ENCODE results near the gene DAPK2. TPM values are rescaled to one million over a fixed set of nuclear protein-coding genes. Genes with fewer than 3 reads are reported as not detected.
A peak's percentile ranks its signal among the peaks of the same experiment; 100 is the strongest.

The DAPK2 gene
- total and polyA plus RNA-seq, 12 donors, result 20.8 to 62.6 (median 38.5) TPM

DNA sequence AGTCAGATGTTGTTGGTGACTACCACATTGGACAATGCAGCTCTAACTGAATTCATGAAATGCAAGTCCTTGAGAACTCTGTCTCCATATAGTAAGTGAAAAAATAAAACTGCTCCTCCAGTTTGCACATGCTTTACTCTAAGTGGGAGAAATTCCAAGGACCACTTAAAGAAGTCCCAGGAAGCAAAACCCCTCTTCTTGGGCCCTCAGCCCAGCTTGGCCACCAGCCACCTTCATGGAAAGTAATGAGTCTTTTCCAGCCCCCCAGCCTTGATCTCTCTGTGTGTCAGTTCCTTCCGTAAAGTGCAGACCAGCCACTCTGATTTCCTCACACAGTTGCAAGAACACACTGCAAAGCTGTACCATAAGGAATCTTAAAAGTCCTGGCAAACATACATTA is 34.5 kb downstream of the DAPK2 start:
- no peak for ATAC-seq

DNA sequence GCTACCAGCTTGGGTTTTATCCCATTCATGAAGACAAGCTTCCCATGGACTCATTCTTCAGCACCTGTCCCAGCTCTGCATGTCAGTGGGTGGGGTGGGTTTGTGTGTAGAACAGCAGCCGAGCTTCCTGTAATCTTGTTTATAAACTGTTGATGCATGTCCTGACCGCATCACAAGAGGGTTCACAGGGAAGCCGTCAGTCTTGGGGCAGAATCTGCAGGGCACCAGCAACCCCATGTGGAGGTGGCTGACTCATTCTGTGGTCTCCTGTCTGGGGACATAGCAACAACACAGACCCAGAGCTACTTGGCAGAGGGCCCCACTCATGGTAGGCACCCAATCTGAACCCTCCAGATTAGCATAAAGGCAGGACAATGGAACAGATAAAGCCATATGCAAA is 35.6 kb downstream of the DAPK2 start:
- 46 to 60% methylated on average over 3 of the region's 3 CpGs for WGBS, 2 donors
- Histone ChIP-seq H3K9me3 (no peaks in the 10 kb centered on the region), H3K4me1 (peaks cover 3 to 86% (median 63%) of the 10 kb centered on the region in 9 donors), H3K27ac (peak overlapping the region; percentile 36 to 74 (median 57)), H3K4me3 (no peak overlapping the region), H3K36me3 (no peaks in the 10 kb centered on the region), H3K27me3 (no peaks in the 10 kb centered on the region)
- DNase-seq, result peak; percentile 50 to 71
- TF ChIP-seq, protein P1, sequence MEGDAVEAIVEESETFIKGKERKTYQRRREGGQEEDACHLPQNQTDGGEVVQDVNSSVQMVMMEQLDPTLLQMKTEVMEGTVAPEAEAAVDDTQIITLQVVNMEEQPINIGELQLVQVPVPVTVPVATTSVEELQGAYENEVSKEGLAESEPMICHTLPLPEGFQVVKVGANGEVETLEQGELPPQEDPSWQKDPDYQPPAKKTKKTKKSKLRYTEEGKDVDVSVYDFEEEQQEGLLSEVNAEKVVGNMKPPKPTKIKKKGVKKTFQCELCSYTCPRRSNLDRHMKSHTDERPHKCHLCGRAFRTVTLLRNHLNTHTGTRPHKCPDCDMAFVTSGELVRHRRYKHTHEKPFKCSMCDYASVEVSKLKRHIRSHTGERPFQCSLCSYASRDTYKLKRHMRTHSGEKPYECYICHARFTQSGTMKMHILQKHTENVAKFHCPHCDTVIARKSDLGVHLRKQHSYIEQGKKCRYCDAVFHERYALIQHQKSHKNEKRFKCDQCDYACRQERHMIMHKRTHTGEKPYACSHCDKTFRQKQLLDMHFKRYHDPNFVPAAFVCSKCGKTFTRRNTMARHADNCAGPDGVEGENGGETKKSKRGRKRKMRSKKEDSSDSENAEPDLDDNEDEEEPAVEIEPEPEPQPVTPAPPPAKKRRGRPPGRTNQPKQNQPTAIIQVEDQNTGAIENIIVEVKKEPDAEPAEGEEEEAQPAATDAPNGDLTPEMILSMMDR (IDR thresholded peaks at IDR 0.05), result peak in 4 of 9 donors; percentile 20 to 27 (median 22)
- ATAC-seq, result peak; percentile 68 to 87 (median 78)
- intact Hi-C loops (cut with DNase I), result no loop called here

More for the DNA sequence above, 34.5 kb downstream of the DAPK2 start:
- WGBS, 2 donors, result 47 to 59% methylated on average over 1 of the region's 1 CpG
- DNase-seq, result no peak
- Histone ChIP-seq H3K9me3 (no peaks in the 10 kb centered on the region), H3K36me3 (no peaks in the 10 kb centered on the region), H3K4me3 (no peak overlapping the region), H3K4me1 (peaks cover 3 to 85% (median 59%) of the 10 kb centered on the region in 9 donors), H3K27ac (peak overlapping the region in 7 of 10 donors; percentile 0 to 74 (median 53)), H3K27me3 (no peaks in the 10 kb centered on the region)
- TF ChIP-seq, protein P1 (IDR thresholded peaks at IDR 0.05), result no peak
- intact Hi-C loops (cut with DNase I), result no loop called here

DNA sequence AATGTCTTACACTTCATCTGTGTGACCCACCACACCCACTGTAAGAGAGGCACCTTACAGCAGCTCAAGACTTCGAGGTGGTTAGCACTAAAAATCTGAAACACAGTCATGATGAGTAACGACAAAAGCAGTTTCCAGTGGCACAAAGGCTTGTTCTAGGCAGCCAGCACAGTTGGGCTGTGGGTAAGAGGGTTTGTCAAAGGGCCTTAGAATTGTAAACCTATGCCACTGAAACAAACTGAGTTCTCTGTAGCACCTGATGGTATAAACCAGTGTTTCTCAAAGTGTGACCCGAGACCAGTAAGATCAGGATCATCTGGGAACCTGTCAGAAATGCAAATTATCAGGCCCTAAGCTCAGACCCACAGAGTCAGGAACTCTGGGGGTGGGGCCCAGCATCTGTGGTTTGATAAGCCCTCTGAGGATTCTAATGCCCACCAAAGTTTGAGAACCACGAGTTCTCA is 36.5 kb downstream of the DAPK2 start:
- H3K9me3 ChIP-seq, result no peaks in the 10 kb centered on the region
- no peaks in the 10 kb centered on the region for H3K27me3 ChIP-seq
- no peak overlapping the region for H3K4me3 ChIP-seq
- DNase-seq (no peak), ATAC-seq (peak in 1 of 8 donors; percentile 8)
- 74 to 82% methylated on average over 4 of the region's 4 CpGs for WGBS, 2 donors
- H3K4me1 ChIP-seq, result peaks cover 3 to 80% (median 63%) of the 10 kb centered on the region in 9 donors
- H3K27ac ChIP-seq, result peak overlapping the region; percentile 36 to 74 (median 57)
- H3K36me3 ChIP-seq, result no peaks in the 10 kb centered on the region
- TF ChIP-seq, protein P1 (IDR thresholded peaks at IDR 0.05), result no peak
- intact Hi-C loops (cut with DNase I), result no loop called here

DNA sequence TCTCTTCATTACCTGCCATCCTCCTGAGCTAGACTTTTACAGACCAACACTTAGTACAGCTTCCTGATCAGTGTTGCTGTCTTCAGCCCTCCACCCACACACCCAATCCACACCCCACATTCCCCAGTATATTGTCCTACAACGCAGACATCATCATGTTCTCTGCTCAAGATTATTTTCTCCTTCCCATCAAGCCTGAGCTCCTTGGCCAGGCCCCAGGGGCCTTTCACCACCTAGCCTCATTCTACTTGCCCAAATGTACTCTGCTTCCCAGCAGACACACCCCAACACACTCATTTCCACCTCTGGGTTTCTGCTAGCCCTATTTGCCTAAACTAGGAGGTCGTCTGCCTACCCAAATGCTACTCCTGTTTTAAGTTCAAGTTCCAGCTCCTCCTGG is 37.0 kb downstream of the DAPK2 start:
- Histone ChIP-seq H3K4me3 (no peak overlapping the region), H3K36me3 (no peaks in the 10 kb centered on the region), H3K27me3 (no peaks in the 10 kb centered on the region), H3K4me1 (peaks cover 3 to 80% (median 63%) of the 10 kb centered on the region in 9 donors), H3K9me3 (no peaks in the 10 kb centered on the region), H3K27ac (peak overlapping the region in 8 of 10 donors; percentile 39 to 74 (median 62))
- ATAC-seq (peak in 7 of 8 donors; percentile 23 to 67 (median 54)), DNase-seq (peak in 1 of 2 donors; percentile 52)
- TF ChIP-seq, protein P1 (IDR thresholded peaks at IDR 0.05), result no peak
- WGBS, 2 donors, result 32 to 39% methylated on average over 2 of the region's 2 CpGs
- intact Hi-C loops (cut with DNase I), result no loop called here
